DMS53 (cell line): ENCODE data around the gene PTPN2.
"Not testable (repeated sequence)": the region's sequence is repeated elsewhere in the genome, so short reads cannot be mapped to it uniquely, and the experiment has no call there.

Experiments used
- DNase-seq: peaks from one replicate; lab custom pipeline; 2025; lab: John Stamatoyannopoulos, UW

Gene PTPN2

DNA sequence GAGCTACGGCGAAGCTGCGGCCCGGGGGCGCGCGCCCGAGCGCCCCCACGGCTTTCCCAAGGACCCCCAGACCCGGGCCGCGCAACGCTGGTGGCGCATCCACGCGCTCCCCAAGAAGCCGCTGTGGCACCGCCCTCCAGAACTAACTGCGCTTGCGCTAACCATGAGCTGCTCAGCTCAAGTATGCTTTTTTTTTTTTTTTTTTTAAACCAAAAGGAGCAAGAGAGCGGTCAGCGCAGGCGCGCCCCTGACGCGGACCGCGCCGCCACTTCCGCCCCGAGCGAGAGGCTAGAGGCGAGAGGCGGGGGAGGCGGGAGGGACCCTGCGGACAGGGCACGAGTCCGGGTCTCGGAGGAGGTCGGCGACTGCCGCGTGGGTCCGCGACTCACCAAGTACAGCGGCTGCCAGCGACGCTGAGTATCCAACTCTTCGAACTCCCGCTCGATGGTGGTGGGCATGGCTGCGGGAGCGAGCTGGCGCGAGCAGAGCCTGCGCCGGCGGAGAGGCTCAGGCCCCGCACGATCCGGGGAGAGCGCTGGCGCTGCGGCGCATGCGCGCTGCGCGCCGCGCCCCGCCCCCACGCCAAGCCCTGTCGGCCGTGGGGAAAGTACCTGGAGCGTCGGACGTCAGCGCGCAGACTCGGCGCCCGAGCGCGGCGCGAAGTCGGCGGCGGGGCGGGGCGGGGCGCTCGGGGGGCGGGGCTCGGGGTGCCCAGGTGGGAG lies at the start of gene PTPN2:
Gene PTPN2 (minus strand): TSS at position 554 of the 722 bp plus-strand sequence. CDS start 96 bp downstream, at position 458.
- DNase-seq: peak; percentile 99

DNA sequence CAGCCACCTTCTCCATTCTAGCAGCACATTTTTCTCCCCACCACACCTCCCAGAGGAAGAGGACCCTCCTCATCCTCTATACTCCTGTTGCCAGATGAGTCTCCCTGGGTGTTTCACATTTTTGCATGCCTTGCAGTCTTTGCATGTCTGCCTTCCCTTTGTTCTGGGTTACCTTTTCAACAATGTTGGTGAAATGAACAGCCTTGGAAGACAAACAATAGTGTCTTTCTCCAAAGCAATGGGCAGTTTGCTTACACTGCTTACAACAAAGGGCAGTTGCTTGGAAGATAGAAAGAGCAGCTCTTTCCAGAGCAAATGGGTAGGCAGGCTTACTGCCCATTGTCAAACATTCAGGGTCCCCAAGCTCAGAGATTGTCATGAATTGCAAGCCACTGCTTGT lies 49.3 kb upstream of the PTPN2 start:
- DNase-seq: no peak

- DNase-seq: no peak
Measured at GRCh38 chr18:12930908-12931307, 46.9 kb upstream of the PTPN2 start.

GRCh38 chr18:12930376-12930775 lies 46.3 kb upstream of the PTPN2 start:
- DNase-seq: no peak

DNA sequence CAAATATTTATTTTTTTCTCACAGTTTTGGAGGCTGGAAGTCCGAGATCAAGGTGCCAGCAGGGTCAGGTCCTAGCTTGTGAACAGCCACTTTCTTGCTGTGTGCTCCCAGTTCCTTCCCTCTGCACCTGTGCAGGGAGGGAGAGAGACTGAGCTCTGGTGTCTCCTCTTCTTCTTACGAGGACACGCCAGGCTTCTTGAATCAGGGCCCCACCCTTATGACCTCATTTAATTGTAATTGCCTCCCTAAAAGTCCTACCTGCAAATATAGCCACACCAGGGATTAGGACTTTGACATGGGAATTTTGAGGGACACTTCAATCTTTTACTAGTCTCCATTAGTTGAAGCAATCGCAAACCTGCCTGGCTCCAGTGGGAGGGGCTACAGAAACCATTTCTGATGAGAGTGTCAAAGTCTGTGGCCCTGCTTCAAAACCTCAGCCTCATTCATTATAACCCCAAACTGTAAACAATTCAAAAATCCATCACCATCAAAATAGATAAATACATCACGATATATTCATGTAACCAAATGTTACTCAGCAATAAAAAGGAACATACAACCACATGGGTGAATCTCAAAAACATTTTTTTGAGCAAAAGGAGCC lies 45.5 kb upstream of the PTPN2 start:
- no peak for DNase-seq

- DNase-seq: no peak
Measured at GRCh38 chr18:12928641-12929040, 44.6 kb upstream of the PTPN2 start.

- DNase-seq: no peak
Measured at GRCh38 chr18:12928206-12928605, 44.2 kb upstream of the PTPN2 start.

- DNase-seq: no peak
Measured at GRCh38 chr18:12924616-12925015, 40.6 kb upstream of the PTPN2 start.

- no peak for DNase-seq
Measured at GRCh38 chr18:12922266-12922665, 38.2 kb upstream of the PTPN2 start.

DNA sequence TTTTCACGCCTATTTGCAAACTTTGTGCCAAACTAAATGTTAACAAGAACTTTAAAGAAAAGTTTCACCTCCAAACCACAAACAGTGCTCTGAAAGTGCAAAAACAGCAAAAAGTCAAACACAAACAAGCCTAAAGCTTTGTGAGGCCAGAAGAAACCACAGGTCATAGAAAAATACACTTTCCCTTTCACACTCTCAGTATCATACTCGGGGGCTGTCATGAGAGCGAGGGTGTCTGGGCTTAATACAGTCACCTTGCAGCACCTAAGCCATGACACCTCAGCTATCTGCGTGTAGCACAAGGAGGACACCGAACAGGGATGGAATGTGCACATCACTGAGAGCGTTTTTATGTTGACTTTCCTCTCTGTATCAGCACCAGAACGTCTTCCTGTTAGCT lies 37.1 kb upstream of the PTPN2 start:
- DNase-seq: no peak

GRCh38 chr18:12911929-12912703 lies 28.1 kb upstream of the PTPN2 start:
- no peak for DNase-seq

GRCh38 chr18:12911025-12911928 lies 27.2 kb upstream of the PTPN2 start:
- peak; percentile 84 for DNase-seq

DNA sequence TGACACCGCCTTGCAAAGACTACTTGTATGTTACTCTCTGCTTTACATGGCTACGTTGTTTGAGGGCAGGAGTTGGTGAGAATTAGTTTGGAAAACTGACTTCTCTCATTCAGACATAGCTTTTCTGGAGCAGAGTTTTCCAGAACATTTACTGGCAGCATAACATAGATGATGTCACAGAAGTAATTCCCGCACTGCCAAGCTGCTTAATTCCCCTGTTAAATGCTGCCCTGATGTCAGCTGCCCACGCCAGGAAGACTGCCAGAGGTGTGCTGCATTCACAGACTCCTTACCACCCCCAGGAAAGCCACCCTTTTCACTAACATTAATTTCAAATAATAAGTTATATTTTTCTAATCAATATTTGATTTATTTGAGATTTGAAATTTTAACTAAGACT lies 24.7 kb upstream of the PTPN2 start:
- DNase-seq: no peak

DNA sequence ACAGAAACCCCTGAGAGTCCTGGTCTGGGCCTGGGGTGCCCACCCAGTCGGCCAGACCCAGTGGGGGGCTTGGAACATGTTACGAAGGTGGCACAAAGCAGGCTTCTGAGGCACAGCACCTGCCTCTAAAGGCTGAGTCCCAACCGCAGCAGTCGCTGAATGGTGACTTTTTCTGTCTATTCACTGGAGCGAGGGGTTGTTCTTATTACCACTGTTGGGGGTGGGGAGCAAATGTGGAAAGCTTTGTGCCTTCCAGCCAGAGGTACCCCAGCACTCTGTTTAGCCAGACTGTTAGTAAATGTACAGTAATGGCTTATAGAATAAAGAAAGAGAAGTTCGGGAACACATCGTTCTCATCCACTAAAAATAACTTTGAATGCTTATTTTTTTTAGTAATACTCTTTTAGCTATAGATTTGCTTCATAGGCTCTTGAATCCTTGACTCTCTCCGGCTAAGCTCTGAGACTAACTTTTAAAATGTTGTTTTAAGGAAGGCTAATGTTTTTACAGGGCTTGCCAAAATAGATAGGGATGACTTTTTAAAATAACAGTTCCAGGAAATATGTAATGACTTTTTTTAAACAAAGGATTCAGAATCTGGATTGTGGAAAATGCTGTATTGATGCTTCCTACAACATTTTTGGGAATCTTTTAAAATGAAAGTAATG lies 23.4 kb upstream of the PTPN2 start:
- no peak for DNase-seq

DNA sequence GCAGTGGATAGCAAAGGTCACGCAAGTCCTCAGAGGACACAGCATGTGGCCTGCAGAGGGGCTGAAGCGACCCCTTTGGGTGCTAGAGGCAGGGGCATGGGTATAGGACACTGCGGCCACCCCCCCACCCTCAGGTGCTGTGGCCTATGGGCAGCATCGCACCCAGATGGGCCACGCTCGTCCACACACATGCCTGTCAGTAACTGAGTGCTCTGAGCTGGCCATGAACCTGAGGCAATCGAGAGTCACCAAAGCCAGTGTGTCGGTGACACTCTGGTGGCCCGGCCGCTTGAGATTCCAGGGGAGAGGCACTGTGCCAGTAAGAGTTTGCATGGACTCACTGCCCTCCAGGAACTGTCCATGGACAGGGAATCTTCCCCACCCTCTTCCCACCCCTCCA lies 22.7 kb upstream of the PTPN2 start:
- DNase-seq: no peak

GRCh38 chr18:12906119-12906518 lies 22.1 kb upstream of the PTPN2 start:
- no peak for DNase-seq

DNA sequence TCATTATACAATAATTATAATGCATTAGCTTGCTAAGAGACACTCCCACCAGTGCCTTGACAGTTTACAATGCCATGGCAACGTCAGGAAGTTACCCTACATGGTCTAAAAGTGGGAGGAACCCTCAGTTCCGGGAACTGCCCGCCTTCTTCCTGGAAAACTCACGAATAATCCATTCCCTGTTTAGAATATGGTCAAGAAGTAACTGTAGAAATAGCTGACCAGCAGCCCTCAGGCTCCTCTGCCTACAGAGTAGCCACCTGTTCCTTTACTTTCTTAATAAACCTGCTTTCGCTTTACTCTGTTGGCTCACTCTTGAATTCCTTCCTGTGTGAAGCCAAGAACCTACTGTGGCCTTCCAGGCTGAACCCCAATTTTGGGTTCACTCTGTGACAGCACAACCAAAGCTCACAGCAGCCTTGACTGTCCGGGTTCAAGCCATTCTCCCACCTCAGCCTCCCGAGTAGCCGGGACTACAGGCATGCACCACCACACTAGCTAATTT lies 20.0 kb upstream of the PTPN2 start:
- peak; percentile 25 for DNase-seq

GRCh38 chr18:12901208-12901607 lies 17.2 kb upstream of the PTPN2 start:
- not testable (repeated sequence) for DNase-seq

DNA sequence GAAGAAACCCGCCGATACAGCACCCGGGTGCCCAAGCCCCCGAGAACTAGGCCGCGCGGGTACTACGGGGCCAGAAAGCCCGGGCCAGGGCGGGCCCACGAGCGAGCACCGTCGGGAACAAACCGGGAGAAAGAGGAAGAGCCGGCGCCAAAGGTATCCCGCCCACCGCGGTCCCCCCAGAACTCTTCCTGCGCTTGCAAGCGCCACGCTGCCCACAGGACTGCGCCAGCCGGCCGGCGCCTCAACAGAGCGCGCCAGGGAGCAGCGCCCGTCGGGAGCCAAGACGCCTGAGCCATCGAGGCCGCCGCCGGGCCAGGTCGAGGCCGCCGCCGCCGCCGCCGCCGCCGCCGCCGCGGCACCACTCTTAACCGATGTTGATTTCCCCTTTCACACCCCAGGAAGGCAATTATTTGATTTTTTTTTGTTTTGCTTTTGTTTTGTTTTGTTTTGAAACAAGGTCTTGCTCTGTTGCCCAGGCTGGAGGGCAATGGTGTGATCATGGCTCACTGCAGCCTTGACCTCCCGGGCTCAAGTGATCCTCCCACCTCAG lies 12.8 kb upstream of the PTPN2 start:
- DNase-seq: not testable (repeated sequence)

- no peak for DNase-seq
Measured at GRCh38 chr18:12895626-12896025, 11.6 kb upstream of the PTPN2 start.

DNA sequence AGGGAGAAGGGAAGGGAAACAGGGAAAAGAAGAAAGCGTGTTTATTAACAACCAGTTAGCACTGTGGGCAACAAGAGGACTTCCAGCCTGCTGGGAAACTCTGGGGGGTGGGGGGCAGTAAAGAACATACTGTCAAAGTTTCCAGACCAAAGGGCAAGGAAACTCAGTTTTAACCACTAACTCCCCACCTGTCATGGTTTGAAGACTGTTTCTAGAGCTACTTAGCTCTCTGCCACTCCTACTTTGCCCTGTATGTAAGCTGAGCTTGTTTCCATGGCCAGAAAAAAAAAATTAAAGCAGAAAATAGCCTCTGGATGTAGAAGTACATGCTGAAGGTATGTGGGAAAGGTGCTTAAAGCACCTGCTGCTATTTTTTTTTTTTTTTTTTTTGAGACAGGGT lies 11.0 kb upstream of the PTPN2 start:
- DNase-seq: no peak
